ENCODE measurements around the gene ERBB4. TPM values are rescaled to one million over a fixed set of nuclear protein-coding genes. Genes with fewer than 3 reads are reported as not detected.

Gene ERBB4
- total and polyA plus RNA-seq, 2 of the 8 experiments (the other 6 are each of a cell fraction or from before 2014, with no cell fraction given): 0.34 to 1.3 TPM

DNA sequence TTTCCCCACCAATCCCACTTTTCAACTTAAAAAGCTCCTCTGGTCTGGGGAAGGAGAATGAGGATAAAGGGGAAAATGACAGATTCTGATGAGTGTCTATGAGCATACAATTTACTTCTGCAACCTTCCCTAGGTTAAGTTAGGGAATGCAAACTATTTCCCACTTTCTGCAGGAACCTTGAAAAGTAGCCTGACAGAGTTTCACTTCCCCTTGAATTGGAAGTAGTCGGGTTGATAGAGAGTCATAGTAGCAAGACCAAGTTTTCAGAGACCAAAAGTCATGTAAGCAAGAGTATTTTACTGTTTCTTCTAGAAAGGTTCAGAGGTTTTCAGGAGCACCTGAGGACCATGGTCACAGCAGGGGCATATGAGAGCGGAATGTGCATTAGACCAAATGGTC, 1167.1 kb downstream of the ERBB4 start:
- Histone ChIP-seq H3K56ac (replicated peaks; ENCODE audit: insufficient read length, low read depth, low read length) (no peak overlapping the region), H2AK5ac (ENCODE audit: low read depth, low read length) (no peak overlapping the region), H4K8ac (ENCODE audit: extremely low read depth, insufficient read depth, low read length) (no peak overlapping the region), H4K91ac (replicated peaks; ENCODE audit: insufficient read length, low read length) (no peak overlapping the region), H3K4me1 (replicated peaks in 1 of 4; ENCODE audit: control insufficient read depth in 3 of 4, insufficient read depth in 4 of 4, low read length in 3 of 4) (peaks cover 0 to 5% (median 0%) of the 10 kb centered on the region in 4 experiments; a peak in 2 of 7 replicates), H3K27me3 (replicated peaks in 1 of 4; ENCODE audit: control insufficient read depth in 3 of 4, extremely low read depth in 1 of 4, insufficient read depth in 3 of 4, low read length in 3 of 4) (no peaks in the 10 kb centered on the region), H3K79me2 (ENCODE audit: control insufficient read depth in 1 of 2, insufficient read depth in 2 of 2, low read length in 2 of 2) (no peaks in the 10 kb centered on the region), H3K9me3 (ENCODE audit: insufficient read depth in 2 of 2, low read depth in 1 of 2, low read length in 1 of 2) (no peaks in the 10 kb centered on the region), H3K18ac (ENCODE audit: extremely low read depth, low read length) (no peak overlapping the region), H2BK120ac (replicated peaks; ENCODE audit: low read depth, low read length) (no peak overlapping the region), H2BK12ac (ENCODE audit: low read depth, low read length) (no peak overlapping the region), H3K79me1 (ENCODE audit: low read depth, low read length) (no peaks in the 10 kb centered on the region), H4K5ac (ENCODE audit: insufficient read length, low read depth, low read length) (no peak overlapping the region), H3K27ac (ENCODE audit: low read depth, low read length) (no peak overlapping the region), H3K4me3 (ENCODE audit: extremely low read depth in 1 of 4, insufficient read depth in 2 of 4, low read depth in 3 of 4, low read length in 4 of 4) (no peak overlapping the region), H2AFZ (ENCODE audit: low read length) (no peak overlapping the region), H2BK15ac (ENCODE audit: low read length) (no peak overlapping the region), H3K36me3 (ENCODE audit: control insufficient read depth in 2 of 4, insufficient read depth in 4 of 4, low read length in 3 of 4) (no peaks in the 10 kb centered on the region), H3K9ac (replicated peaks in 1 of 4; ENCODE audit: extremely low read depth in 1 of 4, low read depth in 3 of 4, low read length in 3 of 4) (no peak overlapping the region), H4K20me1 (replicated peaks in 1 of 2; ENCODE audit: control insufficient read depth in 1 of 2, insufficient read depth in 2 of 2, low read length in 2 of 2) (no peaks in the 10 kb centered on the region), H2BK5ac (ENCODE audit: low read depth, low read length) (no peak overlapping the region), H3K14ac (ENCODE audit: insufficient read length) (no peak overlapping the region), H3K4me2 (ENCODE audit: insufficient read depth in 1 of 2, low read depth in 2 of 2, low read length in 2 of 2) (no peak overlapping the region), H3K4ac (replicated peaks; ENCODE audit: insufficient read length, low read depth, low read length) (no peak overlapping the region), H3K23ac (ENCODE audit: insufficient read length) (no peak overlapping the region), H3K23me2 (ENCODE audit: low read depth, low read length) (no peaks in the 10 kb centered on the region), H2BK20ac (ENCODE audit: low read length) (no peak overlapping the region)
- no peak for FAIRE-seq
- ChIA-PET CTCF (ENCODE audit: partially characterized antibody) (interaction anchor here (1.6 kb wide), 1 partner anchor 19 kb away, joined by 5 read pairs; no protein-coding TSS in a partner anchor), POLR2A (ENCODE audit: partially characterized antibody) (no interaction called here)
- no peak for DNase-seq (ENCODE audit: low read depth in 1 of 2, low spot score in 2 of 2)
- 96% methylated on average over 2 of the region's 2 CpGs; no CpG with 5 or more reads in 1 of the 2 experiments for WGBS, 2 experiments (ENCODE audit: extremely low coverage in 1 of 2, insufficient coverage in 1 of 2, insufficient read length in 1 of 2, insufficient replicate concordance in 2 of 2, low coverage in 1 of 2, low lambda C conversion rate in 2 of 2, missing lambda C conversion rate in 1 of 2)
- no peak for TF ChIP-seq RAD21 (IDR thresholded peaks at IDR 0.05 in 1 of 2, conservative IDR thresholded peaks at IDR 0.05 in 1 of 2; ENCODE audit: low read depth in 2 of 2, low read length in 2 of 2)
- TF ChIP-seq ZNF274 (IDR thresholded peaks at IDR 0.05; ENCODE audit: borderline replicate concordance, extremely low read depth, low read length): no peak
- TF ChIP-seq SIX5 (IDR thresholded peaks at IDR 0.05; ENCODE audit: low read depth, low read length): no peak
- TF ChIP-seq, protein P1, sequence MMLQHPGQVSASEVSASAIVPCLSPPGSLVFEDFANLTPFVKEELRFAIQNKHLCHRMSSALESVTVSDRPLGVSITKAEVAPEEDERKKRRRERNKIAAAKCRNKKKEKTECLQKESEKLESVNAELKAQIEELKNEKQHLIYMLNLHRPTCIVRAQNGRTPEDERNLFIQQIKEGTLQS (IDR thresholded peaks at IDR 0.05; ENCODE audit: insufficient read depth, low read depth, low read length): no peak
- TF ChIP-seq JUND (IDR thresholded peaks at IDR 0.05; ENCODE audit: low read length): no peak
- TF ChIP-seq FOSL1 (IDR thresholded peaks at IDR 0.05; ENCODE audit: insufficient read depth, low read depth, low read length): no peak
- no peak for TF ChIP-seq SIRT6 (IDR thresholded peaks at IDR 0.05; ENCODE audit: low read length)
- TF ChIP-seq SP1 (IDR thresholded peaks at IDR 0.05; ENCODE audit: low read depth, low read length): no peak
- TF ChIP-seq CHD2 (IDR thresholded peaks at IDR 0.05; ENCODE audit: low read length): no peak
- TF ChIP-seq RXRA (IDR thresholded peaks at IDR 0.05; ENCODE audit: insufficient read depth, low read depth, low read length): no peak
